ENCODE measurements around the gene MMP8. TPM values are rescaled to one million over a fixed set of nuclear protein-coding genes. Genes with fewer than 3 reads are reported as not detected.

MMP8 gene
- total RNA-seq, 1 experiment from 2014 or later: not detected

Other genes with a start within 250 kb of the MMP8 start
- gene MMP7, start 194.2 kb downstream of the MMP8 start, total RNA-seq (2014; rRNA removed; shearing (Covaris generic)): 0.34 and 1.2 TPM in 2 replicates
- gene MMP20, start 99.6 kb downstream of the MMP8 start, total RNA-seq (2014; rRNA removed; shearing (Covaris generic)): not detected in 2 replicates
- gene MMP27, start 19.2 kb downstream of the MMP8 start, total RNA-seq (2014; rRNA removed; shearing (Covaris generic)): not detected in 2 replicates
- gene MMP10, start 55.7 kb upstream of the MMP8 start, total RNA-seq (2014; rRNA removed; shearing (Covaris generic)): 0.37 TPM in 1 of 2 replicates, not detected in the other
- 75.7 and 80.6 TPM in 2 replicates for gene MMP1, start 73.2 kb upstream of the MMP8 start, total RNA-seq (2014; rRNA removed; shearing (Covaris generic))
- gene MMP3, start 118.7 kb upstream of the MMP8 start, total RNA-seq (2014; rRNA removed; shearing (Covaris generic)): 126 and 136 TPM in 2 replicates
- gene MMP12, start 150.0 kb upstream of the MMP8 start, total RNA-seq (2014; rRNA removed; shearing (Covaris generic)): 4.0 and 4.6 TPM in 2 replicates
- gene MMP13, start 230.8 kb upstream of the MMP8 start, total RNA-seq (2014; rRNA removed; shearing (Covaris generic)): 96.9 and 103 TPM in 2 replicates

Measured in M059J (cell line).